H1 (cell line): Measurements from ENCODE around the gene OR4K17. TPM values are rescaled to one million over a fixed set of nuclear protein-coding genes. Genes with fewer than 3 reads are reported as not detected.

Source experiments
- CTCF ChIA-PET: fragments of 300-600 bp; sonication (Branson Sonifier 250); formaldehyde crosslinking; loops from one replicate; lab custom pipeline; 2021; ENCODE audit not compliant: partially characterized antibody; lab: Charles Lee
- POLR2A ChIA-PET: fragments of 300-600 bp; sonication (Branson Sonifier 250); formaldehyde crosslinking; loops from one replicate; lab custom pipeline; 2021; ENCODE audit warnings: inconsistent platforms; ENCODE audit not compliant: partially characterized antibody; lab: Charles Lee
- DNase-seq, 2 experiments: peaks; one replicate each; pipeline versions ENCODE4 v3.0.0 to v3.0.0-alpha.2; 2010 to 2022; ENCODE audit warnings: low spot score in 2 of 2, low read depth in 1 of 2, mixed read lengths in 1 of 2
- FAIRE-seq: peaks from 2 replicates; lab custom pipeline; 2011; peaks lifted over from hg19 to GRCh38; lab: Jason Lieb, UNC
- H2AFZ ChIP-seq: 2 replicates; pipeline ENCODE4 v1.8.1; 2012; ENCODE audit warnings: low read length, inconsistent platforms
- H2AK5ac ChIP-seq: 2 replicates; pipeline ENCODE4 v1.6.1; 2013; ENCODE audit warnings: low read depth, low read length
- H2BK120ac ChIP-seq: replicated peaks from 2 replicates; pipeline ENCODE3; 2013; ENCODE audit warnings: low read depth, low read length, inconsistent platforms
- H2BK12ac ChIP-seq: 2 replicates; pipeline ENCODE4 v1.6.1; 2013; ENCODE audit warnings: low read depth, low read length
- H2BK15ac ChIP-seq: 2 replicates; pipeline ENCODE4 v1.6.1; 2013; ENCODE audit warnings: low read length
- H2BK20ac ChIP-seq: 2 replicates; pipeline ENCODE4 v1.6.1; 2013; ENCODE audit warnings: low read length
- H2BK5ac ChIP-seq: 2 replicates; pipeline ENCODE4 v1.6.1; 2013; ENCODE audit warnings: low read depth, low read length
- H3K14ac ChIP-seq: 2 replicates; pipeline ENCODE4 v1.6.1; 2013; ENCODE audit warnings: inconsistent platforms; ENCODE audit not compliant: insufficient read length
- H3K18ac ChIP-seq: 2 replicates; pipeline ENCODE4 v1.6.1; 2013; ENCODE audit warnings: low read length; ENCODE audit errors: extremely low read depth
- H3K23ac ChIP-seq: 2 replicates; pipeline ENCODE4 v1.6.1; 2013; ENCODE audit warnings: inconsistent platforms; ENCODE audit not compliant: insufficient read length
- H3K23me2 ChIP-seq: 2 replicates; pipeline ENCODE4 v1.6.1; 2013; ENCODE audit warnings: low read depth, low read length
- H3K27ac ChIP-seq: 2 replicates; pipeline ENCODE4 v1.6.1; 2011; ENCODE audit warnings: low read depth, low read length, inconsistent platforms
- H3K27me3 ChIP-seq, 4 experiments: replicated peaks in 1 of 4; 1 replicate in 1 of 4; 2 replicates in 3 of 4; pipeline versions ENCODE4 v1.6.1 to v1.8.1; 2011 to 2013; ENCODE audit warnings: low read length in 3 of 4, mild to moderate bottlenecking in 3 of 4, inconsistent platforms in 2 of 4, mixed read lengths in 2 of 4, moderate library complexity in 1 of 4; ENCODE audit not compliant: control insufficient read depth in 3 of 4, insufficient read depth in 3 of 4; ENCODE audit errors: extremely low read depth in 1 of 4
- H3K36me3 ChIP-seq, 4 experiments: 2 replicates each; pipeline versions ENCODE4 v1.6.1 to v1.8.1; 2011 to 2013; ENCODE audit warnings: mild to moderate bottlenecking in 4 of 4, low read length in 3 of 4, moderate library complexity in 2 of 4, control low read depth in 1 of 4, inconsistent platforms in 1 of 4; ENCODE audit not compliant: insufficient read depth in 4 of 4, control insufficient read depth in 2 of 4
- H3K4ac ChIP-seq: replicated peaks from 2 replicates; pipeline ENCODE3; 2013; ENCODE audit warnings: low read length, low read depth, mixed read lengths, inconsistent platforms; ENCODE audit not compliant: insufficient read length
- H3K4me1 ChIP-seq, 4 experiments: replicated peaks in 1 of 4; 1 replicate in 1 of 4; 2 replicates in 3 of 4; pipeline versions ENCODE4 v1.6.1 to v1.8.1; 2011 to 2013; ENCODE audit warnings: low read length in 3 of 4, inconsistent platforms in 2 of 4, mixed read lengths in 1 of 4; ENCODE audit not compliant: insufficient read depth in 4 of 4, control insufficient read depth in 3 of 4
- H3K4me2 ChIP-seq, 2 experiments: 2 replicates each; pipeline versions ENCODE4 v1.6.1 to v1.8.1; 2011 to 2013; ENCODE audit warnings: low read depth in 2 of 2, low read length in 2 of 2, control low read depth in 1 of 2, inconsistent platforms in 1 of 2, mild to moderate bottlenecking in 1 of 2; ENCODE audit not compliant: insufficient read depth in 1 of 2
- H3K4me3 ChIP-seq, 4 experiments: fragments of 200-600, 300-600 bp in 1 of 4; sonication (generic), shearing (Covaris generic), sonication (Bioruptor Twin) in 1 of 4; 2 replicates each; pipeline versions ENCODE4 v1.5.1 to v1.8.1; 2011 to 2016; ENCODE audit warnings: low read length in 4 of 4, low read depth in 3 of 4, control low read depth in 2 of 4, inconsistent platforms in 2 of 4, mild to moderate bottlenecking in 2 of 4, mixed read lengths in 1 of 4, moderate library complexity in 1 of 4; ENCODE audit not compliant: insufficient read depth in 2 of 4; ENCODE audit errors: extremely low read depth in 1 of 4
- H3K56ac ChIP-seq: replicated peaks from 2 replicates; pipeline ENCODE3; 2013; ENCODE audit warnings: low read depth, mild to moderate bottlenecking, mixed read lengths, low read length, inconsistent platforms; ENCODE audit not compliant: insufficient read length
- H3K79me1 ChIP-seq: 2 replicates; pipeline ENCODE4 v1.6.1; 2013; ENCODE audit warnings: low read depth, low read length, control low read depth
- H3K79me2 ChIP-seq, 2 experiments: 2 replicates each; pipeline versions ENCODE4 v1.6.1 to v1.8.1; 2012 to 2013; ENCODE audit warnings: low read length in 2 of 2, mild to moderate bottlenecking in 2 of 2, inconsistent platforms in 1 of 2; ENCODE audit not compliant: insufficient read depth in 2 of 2, control insufficient read depth in 1 of 2
- H3K9ac ChIP-seq, 4 experiments: replicated peaks in 1 of 4; 1 replicate in 1 of 4; 2 replicates in 3 of 4; pipeline versions ENCODE4 v1.6.1 to v1.8.1; 2011 to 2013; ENCODE audit warnings: low read depth in 3 of 4, low read length in 3 of 4, control low read depth in 2 of 4, mild to moderate bottlenecking in 2 of 4, moderate library complexity in 2 of 4, inconsistent platforms in 1 of 4; ENCODE audit errors: extremely low read depth in 1 of 4
- H3K9me3 ChIP-seq, 2 experiments: 2 replicates each; pipeline versions ENCODE4 v1.6.1 to v1.8.1; 2012 to 2013; ENCODE audit warnings: mild to moderate bottlenecking in 2 of 2, moderate library complexity in 2 of 2, control low read depth in 1 of 2, inconsistent platforms in 1 of 2, low read depth in 1 of 2, low read length in 1 of 2, mixed read lengths in 1 of 2; ENCODE audit not compliant: insufficient read depth in 2 of 2
- H4K20me1 ChIP-seq, 2 experiments: replicated peaks in 1 of 2; 2 replicates each; pipeline versions ENCODE3 to v1.8.1; 2011 to 2013; ENCODE audit warnings: inconsistent platforms in 2 of 2, low read length in 2 of 2, mild to moderate bottlenecking in 1 of 2; ENCODE audit not compliant: insufficient read depth in 2 of 2, control insufficient read depth in 1 of 2
- H4K5ac ChIP-seq: 2 replicates; pipeline ENCODE4 v1.6.1; 2013; ENCODE audit warnings: low read length, low read depth, mixed read lengths, inconsistent platforms; ENCODE audit not compliant: insufficient read length
- H4K8ac ChIP-seq: 2 replicates; pipeline ENCODE4 v1.8.0; 2013; ENCODE audit warnings: mild to moderate bottlenecking, moderate library complexity, low read length, inconsistent platforms; ENCODE audit not compliant: insufficient read depth; ENCODE audit errors: extremely low read depth
- H4K91ac ChIP-seq: replicated peaks from 2 replicates; pipeline ENCODE3; 2013; ENCODE audit warnings: low read length, mixed read lengths, inconsistent platforms; ENCODE audit not compliant: insufficient read length
- BACH1 ChIP-seq: IDR thresholded peaks from 2 replicates; pipeline ENCODE4 v1.6.1; 2012; ENCODE audit warnings: low read length, improper control_type of control experiment
- CHD2 ChIP-seq: IDR thresholded peaks from 2 replicates; pipeline ENCODE4 v1.6.1; 2012; ENCODE audit warnings: low read length, improper control_type of control experiment
- CTBP2 ChIP-seq: IDR thresholded peaks from 2 replicates; pipeline ENCODE4 v1.7.0; 2011; ENCODE audit warnings: borderline replicate concordance, mild to moderate bottlenecking, moderate library complexity, mixed read lengths, low read length; ENCODE audit not compliant: insufficient read depth, insufficient read length
- SIX5 ChIP-seq: IDR thresholded peaks from 2 replicates; pipeline ENCODE4 v1.6.1; 2011; ENCODE audit warnings: mild to moderate bottlenecking, low read depth, low read length
- SRF ChIP-seq: IDR thresholded peaks from 2 replicates; pipeline ENCODE4 v1.6.1; 2011; ENCODE audit warnings: mild to moderate bottlenecking, low read depth, low read length, moderate library complexity
- YY1 ChIP-seq: IDR thresholded peaks from 2 replicates; pipeline ENCODE4 v1.6.1; 2011; ENCODE audit warnings: low read depth, mild to moderate bottlenecking, low read length
- WGBS, 2 experiments: shearing (Covaris generic) in 1 of 2; methylation state at CpG; one replicate each; pipeline versions ENCODE4 v1.1.6 to v1.1.7; 2013 to 2015; ENCODE audit warnings: low lambda C conversion rate in 2 of 2, mixed read lengths in 2 of 2, inconsistent platforms in 1 of 2, low coverage in 1 of 2, missing lambda C conversion rate in 1 of 2; ENCODE audit not compliant: insufficient replicate concordance in 2 of 2, insufficient coverage in 1 of 2, insufficient read length in 1 of 2; ENCODE audit errors: extremely low coverage in 1 of 2, missing lambda C conversion rate in 1 of 2; 5-methylcytosine and 5-hydroxymethylcytosine counted together
- long read RNA-seq, 2 experiments: library from RNA in 1 of 2; library from capped mRNA in 1 of 2; stranded (forward); transcript quantifications; one replicate each; pipeline ENCODE4 v2.0.0, GENCODE V29; 2021; ENCODE audit warnings: inconsistent platforms in 1 of 2
- polyA minus RNA-seq, 3 experiments: library from RNA; depleted of rRNA, polyadenylated mRNA; stranded (reverse); fragments of >200 nt; gene quantifications; 1 replicate in 2 of 3; 2 replicates in 1 of 3; pipeline ENCODE4 v1.2.3, GENCODE V29; 2011
- polyA plus RNA-seq, 7 experiments: library from polyadenylated mRNA; depleted of rRNA in 3 of 7; stranded (reverse) in 5 of 7; unstranded in 2 of 7; fragments of >200 nt in 5 of 7; fragments of 200-250 nt in 2 of 7; gene quantifications; 1 replicate in 5 of 7; 2 replicates in 1 of 7; 4 replicates in 1 of 7; pipeline versions ENCODE4 v1.2.1 to v1.2.3, GENCODE V29; 2011 to 2013; ENCODE audit warnings: missing spikeins in 2 of 7, mixed read lengths in 2 of 7
- total RNA-seq: library from RNA; stranded (reverse); fragmentation: NEBNext Ultra II Directional; extraction: Animal tissue kit (Norgen Biotek cat#: 25700); gene quantifications from 2 replicates; pipeline ENCODE4 v1.2.1, GENCODE V29; 2021
- TF ChIP-seq, protein P1 (sequence below): IDR thresholded peaks from 2 replicates; pipeline ENCODE4 v1.6.1; 2012; ENCODE audit warnings: low read length, inconsistent platforms
- TF ChIP-seq, protein P2 (sequence below): IDR thresholded peaks from 2 replicates; pipeline ENCODE4 v1.6.1; 2011; ENCODE audit warnings: low read length, improper control_type of control experiment

The OR4K17 gene, protein sequence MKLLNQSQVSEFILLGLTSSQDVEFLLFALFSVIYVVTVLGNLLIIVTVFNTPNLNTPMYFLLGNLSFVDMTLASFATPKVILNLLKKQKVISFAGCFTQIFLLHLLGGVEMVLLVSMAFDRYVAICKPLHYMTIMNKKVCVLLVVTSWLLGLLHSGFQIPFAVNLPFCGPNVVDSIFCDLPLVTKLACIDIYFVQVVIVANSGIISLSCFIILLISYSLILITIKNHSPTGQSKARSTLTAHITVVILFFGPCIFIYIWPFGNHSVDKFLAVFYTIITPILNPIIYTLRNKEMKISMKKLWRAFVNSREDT
- total RNA-seq (not detected in 2 replicates), polyA plus RNA-seq (2011; rRNA removed) (not detected in 2 replicates), polyA minus RNA-seq (2011; rRNA and poly(A)+ RNA removed) (not detected in 2 replicates)
- polyA plus RNA-seq (2011; cell fraction: cytosol; rRNA removed): not detected
- polyA plus RNA-seq (2011; cell fraction: nucleus; rRNA removed): not detected
- polyA plus RNA-seq (2012, experiment 1 of 2): not detected in 4 replicates
- polyA plus RNA-seq (2012, experiment 2 of 2): not detected
- polyA plus RNA-seq (2013, experiment 1 of 2): not detected
- polyA plus RNA-seq (2013, experiment 2 of 2): not detected
- not detected for polyA minus RNA-seq (2011; cell fraction: cytosol; rRNA and poly(A)+ RNA removed)
- polyA minus RNA-seq (2011; cell fraction: nucleus; rRNA and poly(A)+ RNA removed): not detected
- long read RNA-seq, experiment 1: 0 reads
- long read RNA-seq, experiment 2: 0 reads

DNA sequence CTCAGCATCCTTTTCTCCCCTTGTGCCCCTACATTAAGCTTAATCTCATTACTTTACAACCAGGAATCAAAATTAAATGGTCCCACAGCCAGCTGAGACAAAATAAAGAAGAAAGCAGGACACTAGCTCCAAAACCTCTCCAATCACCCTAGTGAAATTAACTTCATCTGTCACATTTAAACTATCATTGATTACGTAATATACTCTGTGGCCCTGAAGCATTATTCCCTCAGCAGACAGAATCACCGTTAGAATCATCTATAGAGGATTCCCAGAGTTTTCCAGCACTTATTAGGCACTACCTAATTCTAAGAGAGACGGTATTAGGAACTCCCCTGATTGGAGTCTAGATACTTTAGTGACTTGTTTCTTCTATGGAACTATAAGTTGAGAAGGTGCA lies at the start of gene OR4K17:
OR4K17 (plus strand) TSS at position 302 of the 400 bp plus-strand sequence. CDS start 6,761 bp downstream, outside the sequence.
- Histone ChIP-seq H3K27me3 (no peaks in the 10 kb centered on the region), H3K4me1 (no peaks in the 10 kb centered on the region), H3K23ac (no peak within 1 kb of the TSS), H3K9me3 (peaks cover 32 to 35% of the 10 kb centered on the region in 2 experiments; a peak in 3 of 4 replicates), H3K36me3 (no peaks in the 10 kb centered on the region), H2BK5ac (no peak within 1 kb of the TSS), H3K79me2 (no peaks in the 10 kb centered on the region), H3K56ac (no peak within 1 kb of the TSS), H2BK120ac (no peak within 1 kb of the TSS), H2BK20ac (no peak within 1 kb of the TSS), H4K8ac (no peak within 1 kb of the TSS), H3K14ac (no peak within 1 kb of the TSS), H4K20me1 (no peaks in the 10 kb centered on the region), H2BK12ac (no peak within 1 kb of the TSS), H4K91ac (no peak within 1 kb of the TSS), H3K79me1 (no peaks in the 10 kb centered on the region), H2AK5ac (no peak within 1 kb of the TSS), H3K27ac (no peak within 1 kb of the TSS), H2BK15ac (no peak within 1 kb of the TSS), H3K4me2 (no peak within 1 kb of the TSS), H3K9ac (no peak within 1 kb of the TSS), H4K5ac (no peak within 1 kb of the TSS), H3K4me3 (no peak within 1 kb of the TSS), H3K18ac (no peak within 1 kb of the TSS), H3K23me2 (no peaks in the 10 kb centered on the region), H3K4ac (no peak within 1 kb of the TSS), H2AFZ (no peak within 1 kb of the TSS)
- no peak for FAIRE-seq
- ChIA-PET CTCF (no interaction called here), POLR2A (no interaction called here)
- DNase-seq: no peak
- 60% methylated on average over 3 of the region's 3 CpGs; no CpG with 5 or more reads in 1 of the 2 experiments for WGBS, 2 experiments
- TF ChIP-seq, protein P1, sequence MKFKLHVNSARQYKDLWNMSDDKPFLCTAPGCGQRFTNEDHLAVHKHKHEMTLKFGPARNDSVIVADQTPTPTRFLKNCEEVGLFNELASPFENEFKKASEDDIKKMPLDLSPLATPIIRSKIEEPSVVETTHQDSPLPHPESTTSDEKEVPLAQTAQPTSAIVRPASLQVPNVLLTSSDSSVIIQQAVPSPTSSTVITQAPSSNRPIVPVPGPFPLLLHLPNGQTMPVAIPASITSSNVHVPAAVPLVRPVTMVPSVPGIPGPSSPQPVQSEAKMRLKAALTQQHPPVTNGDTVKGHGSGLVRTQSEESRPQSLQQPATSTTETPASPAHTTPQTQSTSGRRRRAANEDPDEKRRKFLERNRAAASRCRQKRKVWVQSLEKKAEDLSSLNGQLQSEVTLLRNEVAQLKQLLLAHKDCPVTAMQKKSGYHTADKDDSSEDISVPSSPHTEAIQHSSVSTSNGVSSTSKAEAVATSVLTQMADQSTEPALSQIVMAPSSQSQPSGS: no peak
- TF ChIP-seq SIX5: no peak
- TF ChIP-seq BACH1: no peak
- TF ChIP-seq YY1: no peak
- TF ChIP-seq, protein P2, sequence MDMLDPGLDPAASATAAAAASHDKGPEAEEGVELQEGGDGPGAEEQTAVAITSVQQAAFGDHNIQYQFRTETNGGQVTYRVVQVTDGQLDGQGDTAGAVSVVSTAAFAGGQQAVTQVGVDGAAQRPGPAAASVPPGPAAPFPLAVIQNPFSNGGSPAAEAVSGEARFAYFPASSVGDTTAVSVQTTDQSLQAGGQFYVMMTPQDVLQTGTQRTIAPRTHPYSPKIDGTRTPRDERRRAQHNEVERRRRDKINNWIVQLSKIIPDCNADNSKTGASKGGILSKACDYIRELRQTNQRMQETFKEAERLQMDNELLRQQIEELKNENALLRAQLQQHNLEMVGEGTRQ: no peak
- no peak for TF ChIP-seq CHD2
- TF ChIP-seq CTBP2: no peak
- no peak for TF ChIP-seq SRF
